NB4 (cell line): Measurements from ENCODE around the gene CCDC180.

ENCODE experiments used
- DNase-seq: peaks from one replicate; pipeline ENCODE4 v3.0.0; 2010; ENCODE audit warnings: low read depth
- H3K4me3 ChIP-seq: one replicate; pipeline ENCODE4 v1.5.1; 2011; ENCODE audit warnings: mild to moderate bottlenecking, low read depth, low read length, moderate library complexity
- MYC ChIP-seq: IDR thresholded peaks from 2 replicates; pipeline ENCODE4 v1.6.1; 2011; ENCODE audit warnings: low read depth, low read length
- POLR2A ChIP-seq: IDR thresholded peaks from 2 replicates; pipeline ENCODE4 v1.6.1; 2011; ENCODE audit warnings: mild to moderate bottlenecking; ENCODE audit not compliant: insufficient read length; ENCODE audit errors: extremely low read depth
- TF ChIP-seq, protein P1 (sequence below): IDR thresholded peaks from one replicate; pipeline ENCODE4 v1.5.1; 2012; ENCODE audit warnings: low read depth, low read length
- TF ChIP-seq, protein P2 (sequence below): IDR thresholded peaks from 2 replicates; pipeline ENCODE4 v1.6.1; 2011; ENCODE audit warnings: low read depth, low read length

Gene CCDC180

DNA sequence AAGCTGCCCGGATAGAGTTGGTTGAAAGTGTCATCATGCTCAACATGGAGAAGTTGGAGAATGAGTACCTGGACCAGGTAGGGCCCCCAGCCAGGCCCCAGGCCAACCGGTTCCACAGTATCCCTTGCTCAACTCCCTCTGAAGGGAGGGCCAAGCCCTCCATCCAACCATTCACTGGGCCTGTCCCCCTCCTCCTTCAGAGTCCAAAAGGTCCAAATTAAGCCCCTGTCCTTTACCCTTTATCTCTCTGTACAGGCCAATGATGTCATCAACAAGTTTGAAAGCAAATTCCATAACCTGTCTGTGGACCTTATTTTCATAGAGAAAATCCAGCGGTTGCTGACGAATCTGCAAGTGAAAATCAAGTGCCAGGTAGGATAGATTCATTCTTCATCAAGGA lies 47.2 kb downstream of the CCDC180 start:
- TF ChIP-seq MYC (no peak), POLR2A (no peak)
- TF ChIP-seq, protein P1, sequence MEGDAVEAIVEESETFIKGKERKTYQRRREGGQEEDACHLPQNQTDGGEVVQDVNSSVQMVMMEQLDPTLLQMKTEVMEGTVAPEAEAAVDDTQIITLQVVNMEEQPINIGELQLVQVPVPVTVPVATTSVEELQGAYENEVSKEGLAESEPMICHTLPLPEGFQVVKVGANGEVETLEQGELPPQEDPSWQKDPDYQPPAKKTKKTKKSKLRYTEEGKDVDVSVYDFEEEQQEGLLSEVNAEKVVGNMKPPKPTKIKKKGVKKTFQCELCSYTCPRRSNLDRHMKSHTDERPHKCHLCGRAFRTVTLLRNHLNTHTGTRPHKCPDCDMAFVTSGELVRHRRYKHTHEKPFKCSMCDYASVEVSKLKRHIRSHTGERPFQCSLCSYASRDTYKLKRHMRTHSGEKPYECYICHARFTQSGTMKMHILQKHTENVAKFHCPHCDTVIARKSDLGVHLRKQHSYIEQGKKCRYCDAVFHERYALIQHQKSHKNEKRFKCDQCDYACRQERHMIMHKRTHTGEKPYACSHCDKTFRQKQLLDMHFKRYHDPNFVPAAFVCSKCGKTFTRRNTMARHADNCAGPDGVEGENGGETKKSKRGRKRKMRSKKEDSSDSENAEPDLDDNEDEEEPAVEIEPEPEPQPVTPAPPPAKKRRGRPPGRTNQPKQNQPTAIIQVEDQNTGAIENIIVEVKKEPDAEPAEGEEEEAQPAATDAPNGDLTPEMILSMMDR, result no peak
- TF ChIP-seq, protein P2, sequence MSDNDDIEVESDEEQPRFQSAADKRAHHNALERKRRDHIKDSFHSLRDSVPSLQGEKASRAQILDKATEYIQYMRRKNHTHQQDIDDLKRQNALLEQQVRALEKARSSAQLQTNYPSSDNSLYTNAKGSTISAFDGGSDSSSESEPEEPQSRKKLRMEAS, result no peak

DNA sequence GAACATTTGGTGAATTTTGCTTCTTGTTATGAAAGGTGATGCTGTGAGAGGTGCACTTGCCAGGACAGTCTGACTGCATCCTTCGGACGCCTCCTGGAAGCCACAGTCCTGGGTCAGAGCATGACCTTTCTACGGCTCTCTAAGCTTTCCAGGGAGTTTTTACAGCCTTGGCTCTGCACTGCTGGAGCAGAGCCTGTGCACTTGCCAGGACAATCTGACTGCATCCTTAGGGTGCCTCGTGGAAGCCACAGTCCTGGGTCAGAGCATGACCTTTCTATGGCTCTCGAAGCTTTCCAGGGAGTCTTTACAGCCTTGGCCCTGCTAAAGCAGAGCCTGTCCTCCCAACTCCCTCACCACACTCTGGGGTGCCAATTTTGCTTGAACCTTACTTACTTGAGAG lies 49.6 kb downstream of the CCDC180 start:
- TF ChIP-seq POLR2A, result no peak
- TF ChIP-seq, protein P2, result no peak
- no peak for TF ChIP-seq MYC
- TF ChIP-seq, protein P1, result no peak
- DNase-seq, result no peak
- H3K4me3 ChIP-seq, result no peak overlapping the region

More for the DNA sequence above, 47.2 kb downstream of the CCDC180 start:
- DNase-seq, result no peak
- no peak overlapping the region for H3K4me3 ChIP-seq
